GM12878 (cell line): ENCODE measurements around the gene OLFML2B. TPM values are rescaled to one million over a fixed set of nuclear protein-coding genes. Genes with fewer than 3 reads are reported as not detected.

Experiments used
- ATAC-seq: fragments of 200-7000 bp; cut with Tn5 transposase; 3 replicates; pipeline ENCODE4 v1.9.1; 2020; ENCODE audit warnings: mild to moderate bottlenecking, moderate library complexity
- BruUV-seq: library from RNA; stranded (reverse); fragments of 400-500 nt; replicated peaks from 2 replicates; lab custom pipeline; 2021; lab: Mats Ljungman, UMichigan
- CTCF ChIA-PET: fragments of 300-600 bp; sonication (Branson Sonifier 250); formaldehyde crosslinking; extraction: SDS; loops from one replicate; lab custom pipeline; 2021; ENCODE audit warnings: inconsistent platforms; lab: Yijun Ruan, JAX
- POLR2A ChIA-PET: fragments of 350-600 bp; formaldehyde crosslinking; extraction: SDS; loops from one replicate; lab custom pipeline; 2021; ENCODE audit warnings: inconsistent platforms; lab: Charles Lee
- RAD21 ChIA-PET: fragments of 300-600 bp; sonication (Branson Sonifier 250); formaldehyde crosslinking; loops from one replicate; lab custom pipeline; 2023; ENCODE audit warnings: antibody characterized with exemption; ENCODE audit not compliant: unreplicated experiment; lab: Charles Lee
- SMC1A ChIA-PET: fragments of 300-600 bp; sonication (Branson Sonifier 250); formaldehyde crosslinking; loops from one replicate; lab custom pipeline; 2023; ENCODE audit not compliant: unreplicated experiment, uncharacterized antibody; lab: Charles Lee
- DNase-seq: peaks from one replicate; pipeline ENCODE4 v3.0.0-alpha.2; 2011; ENCODE audit warnings: low read depth, low spot score
- FAIRE-seq: peaks from 3 replicates; lab custom pipeline; 2011; peaks lifted over from hg19 to GRCh38; lab: Jason Lieb, UNC
- H2AFZ ChIP-seq: 2 replicates; pipeline ENCODE4 v1.6.0; 2011; ENCODE audit warnings: low read depth, low read length, control low read depth; ENCODE audit not compliant: control insufficient read depth
- H3K27ac ChIP-seq: 2 replicates; pipeline ENCODE4 v1.5.1; 2011; ENCODE audit warnings: control low read depth; ENCODE audit not compliant: control insufficient read depth, insufficient read depth
- H3K27me3 ChIP-seq, 2 experiments: replicated peaks in 1 of 2; 2 replicates each; pipeline versions ENCODE4 v1.6.0 to v1.6.1; 2011; ENCODE audit warnings: low read length in 1 of 2; ENCODE audit not compliant: control insufficient read depth in 2 of 2, insufficient read depth in 2 of 2
- H3K36me3 ChIP-seq, 2 experiments: 2 replicates each; pipeline ENCODE4 v1.5.1; 2011; ENCODE audit warnings: low read length in 1 of 2; ENCODE audit not compliant: control insufficient read depth in 2 of 2, insufficient read depth in 2 of 2
- H3K4me1 ChIP-seq: 2 replicates; pipeline ENCODE4 v1.6.1; 2011; ENCODE audit warnings: mild to moderate bottlenecking, low read length, moderate library complexity, mixed read lengths; ENCODE audit not compliant: control insufficient read depth, insufficient read depth
- H3K4me2 ChIP-seq: 2 replicates; pipeline ENCODE4 v1.6.0; 2011; ENCODE audit warnings: control low read depth; ENCODE audit not compliant: control insufficient read depth, insufficient read depth
- H3K4me3 ChIP-seq: fragments of 200-600 bp; sonication (generic); 2 replicates; pipeline ENCODE4 v1.5.1; 2016
- H3K79me2 ChIP-seq: 2 replicates; pipeline ENCODE4 v1.6.0; 2011; ENCODE audit warnings: low read length; ENCODE audit not compliant: control insufficient read depth, insufficient read depth
- H3K9ac ChIP-seq: 2 replicates; pipeline ENCODE4 v1.8.0; 2011; ENCODE audit warnings: low read length, control low read depth, mixed read lengths; ENCODE audit not compliant: control insufficient read depth, insufficient read depth
- H3K9me3 ChIP-seq: replicated peaks from 3 replicates; pipeline ENCODE4 v1.5.1; 2011; ENCODE audit warnings: mild to moderate bottlenecking, low read length; ENCODE audit not compliant: control insufficient read depth, insufficient read depth
- H4K20me1 ChIP-seq: 2 replicates; pipeline ENCODE4 v1.6.0; 2011; ENCODE audit not compliant: control insufficient read depth, insufficient read depth
- ATF7 ChIP-seq: fragments of 450-650 bp; IDR thresholded peaks from 2 replicates; pipeline ENCODE4 v1.6.1; 2016; ENCODE audit warnings: low read depth, mild to moderate bottlenecking
- ELK1 ChIP-seq: IDR thresholded peaks from 2 replicates; pipeline ENCODE4 v1.6.1; 2012; ENCODE audit warnings: low read depth, low read length, improper control_type of control experiment
- IKZF1 ChIP-seq: fragments of 450-650 bp; conservative IDR thresholded peaks from 2 replicates; pipeline ENCODE4 v1.6.1; 2017; ENCODE audit warnings: antibody characterized with exemption, mild to moderate bottlenecking
- MLLT1 ChIP-seq: fragments of 450-650 bp; IDR thresholded peaks from 2 replicates; pipeline ENCODE4 v1.6.1; 2016; ENCODE audit warnings: mild to moderate bottlenecking
- POLR2AphosphoS2 ChIP-seq: IDR thresholded peaks from 2 replicates; pipeline ENCODE4 v1.6.1; 2011; ENCODE audit warnings: low read depth, mild to moderate bottlenecking, low read length, improper control_type of control experiment, moderate library complexity
- WGBS: methylation state at CpG from one replicate; pipeline ENCODE4 v1.1.6; 2016; ENCODE audit warnings: low lambda C conversion rate; ENCODE audit not compliant: insufficient replicate concordance, insufficient coverage; ENCODE audit errors: missing lambda C conversion rate; 5-methylcytosine and 5-hydroxymethylcytosine counted together
- in situ Hi-C: fragments of 300-500 bp; cut with MboI; formaldehyde crosslinking; loops from 9 replicates; pipeline ENCODE4 v1.14.3; 2018; ENCODE audit warnings: mixed read lengths
- intact Hi-C: fragments of 100-400 bp; cut with micrococcal nuclease; formaldehyde crosslinking; loops from one replicate; pipeline ENCODE4 v1.14.2; 2022; ENCODE audit not compliant: unreplicated experiment
- polyA plus RNA-seq, 11 experiments: library from polyadenylated mRNA; depleted of rRNA in 4 of 11; unstranded in 6 of 11; stranded (reverse) in 5 of 11; fragments of >200 nt; fragmentation: Nextera tagmentation in 4 of 11; fragmentation: Illumina TruSeq in 1 of 11; extraction: Ambion mirVana in 4 of 11; extraction: Trizol in 1 of 11; gene quantifications; 1 replicate in 1 of 11; 2 replicates in 10 of 11; pipeline versions ENCODE4 v1.2.1 to v1.2.3, GENCODE V29; 2011 to 2016; ENCODE audit warnings: inconsistent platforms in 2 of 11, missing spikeins in 2 of 11, low read depth in 1 of 11
- total RNA-seq, 4 experiments: library from RNA; depleted of rRNA in 3 of 4; stranded (reverse); fragments of >200 nt in 3 of 4; fragmentation: Illumina TruSeq in 1 of 4; extraction: Trizol in 1 of 4; gene quantifications; 2 replicates each; pipeline versions ENCODE4 v1.2.1 to v1.2.3, GENCODE V29; 2013 to 2021

Gene OLFML2B
- total and polyA plus RNA-seq, 10 of the 15 experiments (the other 5 are each of a cell fraction or from before 2014, with no cell fraction given) = not detected

- Histone ChIP-seq H3K27me3 (peaks cover 0 to 4% of the 10 kb centered on the region in 2 experiments; a peak in 2 of 4 replicates), H3K9me3 (no peaks in the 10 kb centered on the region; the same call in 2 of the 3 replicates), H3K4me2 (no peak overlapping the region), H3K36me3 (no peaks in the 10 kb centered on the region)
- CTCF ChIA-PET = no interaction called here
- FAIRE-seq = no peak
- intact Hi-C loops = no loop called here
- WGBS = 27% methylated on average over 5 of the region's 5 CpGs
- TF ChIP-seq ELK1 (no peak), MLLT1 (no peak), IKZF1 (no peak), ATF7 (no peak), POLR2AphosphoS2 (no peak)
- TF ChIP-seq, all 136 proteins: peak for 0
- ChIA-PET POLR2A (no interaction called here), SMC1A (no interaction called here), RAD21 (no interaction called here)
- H3K27ac ChIP-seq = no peak overlapping the region
- ATAC-seq = no peak
- no peak for DNase-seq
- in situ Hi-C loops = no loop called here
- H4K20me1 ChIP-seq = no peaks in the 10 kb centered on the region
- BruUV-seq = no TSS peak
- H3K9ac ChIP-seq = no peak overlapping the region
- no peaks in the 10 kb centered on the region for H3K79me2 ChIP-seq
- H2AFZ ChIP-seq = no peak overlapping the region
- no peak overlapping the region for H3K4me3 ChIP-seq
- H3K4me1 ChIP-seq = no peaks in the 10 kb centered on the region
These were observed 41.2 kb downstream of the OLFML2B start for GRCh38 chr1:161982507-161982895.
